ENCODE measurements around the gene STT3A. TPM values are rescaled to one million over a fixed set of nuclear protein-coding genes. Genes with fewer than 3 reads are reported as not detected.

The STT3A gene
- total and polyA plus RNA-seq, 12 donors = 19.5 to 83.9 (median 58.5) TPM

DNA sequence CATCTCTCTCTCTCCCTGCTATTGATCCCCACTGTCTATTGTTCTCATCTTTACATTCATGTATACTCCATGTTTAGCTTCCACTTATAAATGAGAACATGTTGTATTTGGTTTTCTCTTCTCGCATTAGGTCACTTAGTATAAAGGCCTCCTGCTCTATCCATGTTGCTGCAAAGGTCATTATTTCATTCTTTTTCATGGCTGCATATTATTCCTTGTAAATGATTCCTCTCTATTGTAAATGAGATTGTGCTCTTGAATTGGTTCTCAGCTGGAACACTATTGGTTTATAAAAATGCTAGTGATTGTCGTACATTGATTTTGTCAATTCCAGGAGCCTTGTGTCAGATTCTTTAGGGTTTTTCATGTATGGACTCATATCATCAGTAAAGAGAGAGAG, 74.5 kb downstream of the STT3A start:
- Histone ChIP-seq H3K4me1 (no peaks in the 10 kb centered on the region), H3K9me3 (peaks cover 0 to 38% (median 3%) of the 10 kb centered on the region in 11 donors), H3K27me3 (no peaks in the 10 kb centered on the region), H3K36me3 (peaks cover 0 to 5% (median 0%) of the 10 kb centered on the region in 9 donors), H3K27ac (no peak overlapping the region), H3K4me3 (no peak overlapping the region)
- 99% methylated on average over 2 of the region's 2 CpGs for WGBS, 2 donors
- DNase-seq = no peak
- TF ChIP-seq CTCF (IDR thresholded peaks at IDR 0.05) = no peak
- ATAC-seq = no peak
- intact Hi-C loops (cut with DNase I) = no loop called here

DNA sequence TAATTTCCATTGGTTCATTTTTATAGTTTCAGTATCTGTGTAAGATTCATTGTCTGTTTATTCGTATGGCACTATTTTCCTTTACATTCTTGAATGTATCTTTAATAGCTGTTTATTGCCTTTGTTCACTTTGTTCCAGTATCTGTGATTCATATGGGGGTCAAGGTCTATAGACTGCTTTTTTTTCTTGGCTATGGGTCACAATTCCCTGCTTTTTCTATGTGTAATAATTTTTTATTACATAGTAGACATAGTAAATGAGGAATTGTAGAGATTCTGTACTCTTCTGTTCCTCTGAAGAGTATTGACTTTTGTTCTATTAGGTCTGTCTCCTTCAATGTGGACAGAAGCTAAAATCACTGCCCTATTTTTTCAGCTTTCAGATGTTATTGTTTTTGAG, 77.5 kb downstream of the STT3A start:
- ATAC-seq = no peak
- WGBS, 2 donors = 95 to 100% methylated on average over 1 of the region's 1 CpG
- no peak for DNase-seq

GRCh38 chr11:125671561-125671960, 78.9 kb downstream of the STT3A start:
- DNase-seq = no peak
- H3K4me1 ChIP-seq = no peaks in the 10 kb centered on the region

More for the DNA sequence above, 77.5 kb downstream of the STT3A start:
- H3K4me1 ChIP-seq = no peaks in the 10 kb centered on the region
- no peaks in the 10 kb centered on the region for H3K27me3 ChIP-seq
- TF ChIP-seq CTCF (IDR thresholded peaks at IDR 0.05) = no peak
- H3K9me3 ChIP-seq = peaks cover 0 to 22% (median 3%) of the 10 kb centered on the region in 11 donors
- H3K36me3 ChIP-seq = peaks cover 0 to 5% (median 0%) of the 10 kb centered on the region in 9 donors
- no peak overlapping the region for H3K4me3 ChIP-seq
- intact Hi-C loops (cut with DNase I) = no loop called here
- H3K27ac ChIP-seq = no peak overlapping the region

More at GRCh38 chr11:125671561-125671960, 78.9 kb downstream of the STT3A start:
- H3K36me3 ChIP-seq = peaks cover 0 to 11% (median 0%) of the 10 kb centered on the region in 9 donors
- no peak for TF ChIP-seq CTCF (IDR thresholded peaks at IDR 0.05)
- peaks cover 0 to 10% (median 0%) of the 10 kb centered on the region in 11 donors for H3K9me3 ChIP-seq
- WGBS, 2 donors = 75 to 86% methylated on average over 2 of the region's 2 CpGs
- no peaks in the 10 kb centered on the region for H3K27me3 ChIP-seq
- intact Hi-C loops (cut with DNase I) = no loop called here
- no peak overlapping the region for H3K4me3 ChIP-seq
- H3K27ac ChIP-seq = no peak overlapping the region
- ATAC-seq = no peak

Other genes with a start within 250 kb of the STT3A start
- gene FEZ1, start 96.6 kb upstream of the STT3A start, total RNA-seq = 10 to 100 TPM; 18.3 to 53.0 (median 33.2) TPM
- gene FEZ1, start 96.6 kb upstream of the STT3A start, polyA plus RNA-seq = 10 to 100 TPM; 18.4 to 18.7 TPM
- 10 to 100 TPM; 43.3 to 73.7 (median 51.5) TPM for gene EI24, start 23.4 kb upstream of the STT3A start, total RNA-seq
- gene EI24, start 23.4 kb upstream of the STT3A start, polyA plus RNA-seq = 10 to 100 TPM; 16.5 to 72.9 TPM
- 1 to 10 TPM in 8 of 10 donors, under 1 TPM in 2; 0.93 to 3.8 (median 1.3) TPM for gene CHEK1, start 32.3 kb downstream of the STT3A start, total RNA-seq
- under 1 TPM; 0.64 to 0.73 TPM for gene CHEK1, start 32.3 kb downstream of the STT3A start, polyA plus RNA-seq
- gene ACRV1, start 88.0 kb downstream of the STT3A start, total RNA-seq = not detected
- not detected for gene ACRV1, start 88.0 kb downstream of the STT3A start, polyA plus RNA-seq
- gene PATE1, start 153.4 kb downstream of the STT3A start, total RNA-seq = not detected
- gene PATE1, start 153.4 kb downstream of the STT3A start, polyA plus RNA-seq = not detected
- gene PATE2, start 186.0 kb downstream of the STT3A start, total RNA-seq = not detected
- not detected for gene PATE2, start 186.0 kb downstream of the STT3A start, polyA plus RNA-seq
- gene PATE3, start 195.3 kb downstream of the STT3A start, total RNA-seq = not detected
- gene PATE3, start 195.3 kb downstream of the STT3A start, polyA plus RNA-seq = not detected
- not detected for gene PATE4, start 240.5 kb downstream of the STT3A start, total RNA-seq
- not detected for gene PATE4, start 240.5 kb downstream of the STT3A start, polyA plus RNA-seq

Measured in heart right ventricle (tissue), 16 donors.